GM18868 (cell line): ENCODE data around the gene AUNIP.

Source experiments
- ATAC-seq: cut with Tn5 transposase; IDR thresholded peaks from one replicate; pipeline ENCODE4 v1.9.1; 2021; ENCODE audit warnings: mild to moderate bottlenecking, moderate library complexity; ENCODE audit not compliant: unreplicated experiment

AUNIP gene

GRCh38 chr1:25797939-25798338 lies 61.3 kb downstream of the AUNIP start:
- ATAC-seq = no peak

GRCh38 chr1:25796811-25797458 lies 62.3 kb downstream of the AUNIP start:
- ATAC-seq = no peak

GRCh38 chr1:25795946-25796810 lies 63.1 kb downstream of the AUNIP start:
- no peak for ATAC-seq

GRCh38 chr1:25795211-25795610 lies 64.0 kb downstream of the AUNIP start:
- no peak for ATAC-seq

GRCh38 chr1:25794325-25794724 lies 64.9 kb downstream of the AUNIP start:
- no peak for ATAC-seq

GRCh38 chr1:25793585-25794170 lies 65.6 kb downstream of the AUNIP start:
- no peak for ATAC-seq

GRCh38 chr1:25792115-25792514 lies 67.1 kb downstream of the AUNIP start:
- ATAC-seq = no peak

GRCh38 chr1:25790472-25790871 lies 68.8 kb downstream of the AUNIP start:
- no peak for ATAC-seq

- no peak for ATAC-seq
Observed at GRCh38 chr1:25787760-25788166, 71.5 kb downstream of the AUNIP start.

- ATAC-seq = no peak
Observed at GRCh38 chr1:25786887-25787759, 72.1 kb downstream of the AUNIP start.

- ATAC-seq = no peak
Observed at GRCh38 chr1:25785333-25786067, 73.8 kb downstream of the AUNIP start.

- ATAC-seq = no peak
Observed at GRCh38 chr1:25784575-25785051, 74.6 kb downstream of the AUNIP start.
